GM19468 (cell line): ENCODE measurements around the gene B4GALT6.

Experiments used
- ATAC-seq: cut with Tn5 transposase; IDR thresholded peaks from one replicate; pipeline ENCODE4 v1.9.1; 2021; ENCODE audit warnings: mild to moderate bottlenecking, moderate library complexity, moderate number of reproducible peaks; ENCODE audit not compliant: unreplicated experiment; ENCODE audit errors: extremely low read depth

B4GALT6 gene

DNA sequence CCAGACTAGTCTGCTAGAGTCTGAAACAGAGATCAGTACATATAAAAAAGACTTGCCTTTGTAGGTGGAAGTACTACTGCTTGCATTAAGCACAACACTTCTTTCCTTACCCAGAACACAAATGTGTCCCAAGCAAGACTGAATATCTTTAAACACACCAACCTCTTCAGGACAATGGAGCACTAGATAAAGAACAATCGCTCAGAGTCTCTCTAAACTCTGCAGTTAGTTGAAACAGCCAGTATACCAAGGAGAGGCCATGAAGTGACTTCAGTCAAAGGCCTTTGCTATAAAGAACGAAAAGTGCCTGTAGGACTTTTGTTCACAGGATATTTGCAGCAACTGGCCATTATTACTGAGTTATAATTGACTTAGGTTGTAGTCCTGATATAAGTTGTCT lies 9.9 kb upstream of the B4GALT6 start:
- ATAC-seq: no peak

DNA sequence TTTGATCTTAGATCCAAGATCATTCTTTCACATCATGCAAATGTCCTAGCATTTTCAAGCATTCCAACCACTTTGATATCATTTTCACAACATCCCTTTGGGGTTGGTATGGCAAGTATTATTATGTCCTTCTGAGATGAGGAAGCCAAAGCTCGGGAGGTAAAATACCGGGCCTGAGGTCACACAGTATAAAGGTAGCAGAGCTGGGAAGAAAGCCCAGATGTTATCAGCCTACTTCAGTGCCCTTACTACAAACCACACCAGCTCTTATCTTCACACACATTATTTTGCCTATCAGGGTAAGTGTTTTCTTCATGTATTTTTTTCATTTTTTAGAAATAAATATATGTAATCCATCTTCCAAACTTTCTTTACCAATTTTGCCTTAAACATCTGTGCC lies 4.2 kb upstream of the B4GALT6 start:
- no peak for ATAC-seq

DNA sequence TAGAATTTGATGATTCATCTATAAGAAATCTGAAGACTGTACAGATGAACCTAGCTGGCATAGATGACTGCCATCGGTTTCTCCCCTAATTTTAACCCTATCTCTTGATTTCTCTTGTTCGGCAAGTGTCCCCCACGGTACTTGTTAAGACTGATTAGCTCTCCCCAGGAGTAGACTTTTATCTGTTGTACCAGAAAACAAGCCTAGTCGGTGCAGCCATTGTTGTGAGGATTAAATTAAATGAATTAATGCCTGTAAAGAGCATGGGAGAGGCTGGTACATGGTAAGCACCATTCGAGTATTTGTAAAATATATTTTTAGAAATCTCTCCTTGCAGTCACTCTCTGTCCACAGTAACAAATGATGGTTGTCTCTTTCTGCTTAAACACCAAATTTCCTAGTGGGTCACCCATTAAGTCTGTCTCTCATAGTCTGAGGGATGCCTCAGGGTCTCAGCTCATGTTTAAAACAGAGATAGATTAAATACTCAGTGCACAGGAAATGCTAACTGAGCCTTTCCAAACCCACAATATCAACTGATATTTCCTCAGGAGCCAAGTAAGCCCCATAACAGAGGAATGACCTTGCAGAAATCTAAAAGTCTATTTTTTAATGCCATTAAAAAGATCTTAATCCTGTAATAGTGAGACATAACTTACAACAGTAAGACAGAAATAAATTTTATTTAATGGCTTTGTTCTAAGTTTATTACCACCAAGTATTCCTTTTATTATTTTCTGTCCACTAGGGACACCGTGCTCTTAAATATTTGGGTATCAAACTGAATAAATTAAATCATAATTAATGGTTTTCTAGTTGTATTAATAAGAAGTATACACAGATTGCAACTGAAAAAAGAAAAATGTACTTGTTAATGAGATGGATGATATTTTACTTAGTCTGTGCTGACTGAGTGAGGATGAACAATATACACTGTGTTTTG lies 2.9 kb upstream of the B4GALT6 start:
- ATAC-seq: no peak

DNA sequence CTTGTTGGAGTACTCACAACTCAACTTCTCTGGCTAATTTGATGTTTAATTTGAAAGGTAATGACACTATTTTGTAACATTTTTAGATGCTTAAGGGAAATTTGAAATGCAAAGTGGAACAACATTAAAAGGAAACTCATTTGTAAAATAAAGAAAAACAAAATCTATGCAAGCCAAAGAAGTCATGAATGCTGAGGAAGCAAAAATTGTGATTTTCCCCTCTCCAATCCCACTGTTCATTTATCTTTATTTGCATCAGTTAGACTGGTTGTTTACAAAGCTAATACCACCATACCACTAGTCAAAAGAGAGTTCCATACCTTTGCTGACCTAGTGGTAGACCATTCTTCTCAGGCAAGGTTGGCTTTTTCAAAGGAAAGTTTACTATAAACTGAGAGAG lies 2.2 kb upstream of the B4GALT6 start:
- ATAC-seq: no peak

DNA sequence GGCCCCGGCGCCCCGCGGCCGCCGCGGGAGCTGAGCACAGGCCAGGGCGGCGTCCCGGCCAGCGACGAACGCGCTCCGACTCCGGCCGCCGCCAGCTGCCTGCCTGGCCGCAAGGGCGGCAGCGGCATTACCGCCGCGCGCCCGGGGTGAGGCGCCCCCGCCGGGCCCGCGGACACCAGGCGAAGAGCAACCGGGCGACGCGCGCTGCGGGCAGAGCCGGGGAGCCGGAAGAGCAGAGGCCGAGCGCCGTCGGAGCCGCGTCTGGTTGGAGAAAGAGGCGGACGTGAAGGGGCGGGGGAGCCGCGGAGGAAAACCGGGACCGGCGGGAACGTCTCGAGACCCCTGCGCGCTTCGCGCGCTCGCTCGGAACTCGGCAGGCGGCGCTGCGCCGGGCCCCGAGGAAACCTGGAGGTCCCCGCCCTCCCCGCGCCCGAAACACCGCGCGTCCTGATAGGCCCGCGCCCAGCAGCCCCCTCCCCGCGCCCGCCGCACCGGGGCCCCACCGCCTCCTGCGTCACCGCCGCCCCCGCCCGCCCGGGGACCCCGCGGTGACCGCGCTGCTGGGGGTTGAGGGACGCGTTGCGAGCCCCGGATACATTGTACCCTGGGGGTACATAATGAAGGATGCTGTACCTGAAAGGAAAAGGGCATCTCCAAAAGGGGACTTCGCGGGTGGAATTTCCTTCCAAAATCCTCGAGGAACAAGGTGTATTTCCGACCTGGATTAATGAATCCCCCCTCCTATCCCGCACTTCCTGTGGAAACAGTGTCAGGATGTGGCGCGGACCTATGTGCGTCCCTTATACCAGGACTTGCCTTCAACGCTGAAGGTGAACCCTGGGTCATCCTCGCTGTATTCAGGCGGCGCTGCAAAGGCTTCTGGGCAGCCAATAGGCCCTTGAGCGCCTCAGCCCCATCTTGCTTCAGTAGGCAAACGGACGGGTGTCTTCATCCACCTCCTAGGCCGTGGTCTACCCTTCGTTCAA lies 1.0 kb upstream of the B4GALT6 start:
- ATAC-seq: peak; percentile 69

DNA sequence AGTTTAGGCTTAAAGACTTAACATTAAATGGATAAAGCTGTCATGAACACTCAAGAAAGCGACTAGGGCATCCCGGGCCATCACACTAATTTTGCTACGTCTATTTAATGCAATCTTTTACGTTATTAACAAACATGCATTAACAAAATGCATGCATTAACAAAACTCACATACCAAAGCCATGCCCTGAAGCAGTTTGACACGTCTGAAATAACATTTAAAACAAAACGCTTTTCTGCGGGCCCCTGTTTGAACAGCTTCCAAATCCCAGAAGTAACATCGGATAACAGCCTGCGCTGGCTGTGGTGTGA lies 458 bp downstream of the B4GALT6 start:
- ATAC-seq: no peak

DNA sequence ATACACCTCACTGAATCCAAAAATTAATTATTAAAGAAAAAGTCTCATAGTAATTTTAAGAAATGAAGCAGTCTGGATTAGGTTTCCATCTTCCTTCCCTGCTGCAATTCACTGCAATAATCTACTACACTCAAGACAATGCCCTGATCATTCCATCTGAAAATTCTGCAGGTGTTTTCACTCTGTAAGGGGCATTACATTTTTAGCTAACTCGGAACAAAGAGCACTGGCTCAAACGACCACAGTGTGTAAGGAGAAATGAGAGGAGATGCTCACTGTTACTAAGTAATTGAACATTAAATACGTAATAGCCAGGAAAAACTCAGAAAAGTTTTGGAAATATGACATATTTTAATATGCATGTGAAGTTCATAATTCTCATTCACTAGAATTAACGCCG lies 1.3 kb downstream of the B4GALT6 start:
- ATAC-seq: no peak

DNA sequence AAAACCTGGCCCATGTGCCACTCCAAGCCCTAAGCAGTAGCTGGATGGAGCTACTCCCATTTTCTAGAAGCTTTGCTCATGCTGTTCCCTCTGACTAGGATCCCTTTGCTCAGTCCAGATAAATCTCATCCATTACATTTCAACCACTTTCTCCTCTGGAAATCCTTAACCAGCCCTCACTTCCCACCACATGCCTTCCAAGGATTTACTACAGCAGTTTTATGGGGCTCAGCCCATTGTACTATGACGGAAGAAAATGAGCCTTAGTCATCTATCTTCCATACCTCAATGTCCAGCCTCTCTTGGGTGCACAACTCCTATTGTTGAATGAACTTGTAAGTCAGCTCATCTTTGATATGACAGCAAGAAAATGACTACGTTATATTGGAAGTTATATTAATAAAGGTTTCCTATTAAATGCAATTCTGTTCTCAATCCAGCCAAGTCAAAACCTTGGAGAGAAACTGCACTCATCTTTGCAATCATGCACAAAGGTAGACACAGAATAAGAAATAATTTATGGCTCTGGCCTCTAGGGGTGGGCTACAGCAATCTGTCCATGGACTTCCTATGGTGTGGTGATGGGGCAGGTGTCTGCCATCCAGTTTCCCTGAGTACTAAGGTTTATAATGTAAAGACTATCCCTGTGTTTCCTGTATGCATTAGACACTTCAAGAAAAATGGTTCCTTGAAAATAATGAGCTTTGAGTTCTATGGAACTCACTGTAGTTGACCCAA lies 3.4 kb downstream of the B4GALT6 start:
- no peak for ATAC-seq

DNA sequence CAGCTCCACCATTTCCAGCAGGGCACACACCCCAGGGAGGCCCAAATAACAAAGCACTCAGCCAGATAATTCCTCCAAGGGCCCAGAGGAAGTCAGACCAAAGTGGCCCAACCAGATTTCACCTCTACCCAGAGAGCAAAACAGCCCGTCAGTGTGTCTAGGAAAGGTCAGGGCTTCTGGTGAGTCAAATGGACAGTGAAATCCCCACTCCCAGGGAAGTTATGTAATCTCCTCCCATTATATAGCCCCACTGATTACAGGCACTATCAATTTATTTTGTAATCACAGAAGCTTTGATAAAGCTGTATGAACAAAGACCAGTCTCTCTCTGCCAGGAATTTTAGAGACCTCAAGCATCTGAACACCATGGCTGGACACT lies 4.0 kb downstream of the B4GALT6 start:
- no peak for ATAC-seq

DNA sequence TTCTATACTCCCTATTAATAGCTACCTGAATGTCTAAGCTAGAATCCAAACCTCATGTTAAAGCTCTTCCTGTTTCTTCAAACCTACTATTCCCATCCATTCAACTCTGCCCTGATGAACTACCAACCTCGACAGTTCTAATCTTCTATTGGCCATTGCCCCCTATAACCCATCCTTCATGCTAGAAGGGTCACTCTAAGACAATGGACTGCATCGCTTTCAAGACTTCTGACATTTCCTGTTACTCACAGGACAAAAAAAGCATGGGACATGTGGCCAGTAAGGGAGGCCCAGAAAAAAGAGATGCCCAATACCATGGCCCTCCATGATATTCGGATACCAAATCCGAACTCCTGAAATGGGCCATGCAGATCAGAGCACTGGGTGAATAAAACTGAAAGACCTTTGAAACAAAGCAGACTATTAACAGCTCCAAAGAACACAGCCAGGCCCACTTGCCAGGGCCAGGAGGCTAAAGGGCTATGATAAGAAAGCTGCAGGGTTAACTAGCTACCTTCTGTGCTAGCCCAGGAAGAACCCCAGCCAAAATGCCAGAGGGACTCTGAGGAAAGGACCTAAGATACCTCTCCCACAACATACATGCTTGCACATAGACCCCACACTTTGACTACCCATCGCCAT lies 4.5 kb downstream of the B4GALT6 start:
- ATAC-seq: no peak

DNA sequence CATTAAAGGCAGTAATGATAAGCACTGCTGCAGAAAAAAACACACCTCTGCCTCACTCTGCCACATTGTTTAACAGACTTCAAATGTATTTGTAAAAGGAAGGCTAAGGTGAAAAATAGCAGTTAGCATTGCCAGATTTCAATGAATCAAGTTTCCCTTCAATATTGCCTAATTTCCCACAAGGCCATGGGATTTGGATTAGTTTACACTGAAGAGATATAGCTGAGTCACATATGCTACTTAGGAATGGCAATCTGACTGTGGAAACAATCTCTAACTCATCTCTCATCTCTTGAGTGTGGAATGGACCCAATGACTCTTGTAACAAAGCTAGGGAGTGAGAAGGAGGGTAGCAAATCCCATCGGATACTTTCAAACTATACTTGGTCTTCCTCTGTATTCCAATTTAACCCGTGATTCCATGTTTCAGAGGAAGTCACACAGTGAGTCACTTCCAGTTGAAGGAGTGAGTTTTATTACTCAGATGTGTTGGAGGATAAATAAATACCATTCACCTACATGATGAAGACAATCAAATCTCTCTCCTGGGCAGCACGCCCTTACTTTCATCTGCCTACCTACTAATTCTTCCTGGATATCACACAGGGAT lies 5.1 kb downstream of the B4GALT6 start:
- no peak for ATAC-seq

DNA sequence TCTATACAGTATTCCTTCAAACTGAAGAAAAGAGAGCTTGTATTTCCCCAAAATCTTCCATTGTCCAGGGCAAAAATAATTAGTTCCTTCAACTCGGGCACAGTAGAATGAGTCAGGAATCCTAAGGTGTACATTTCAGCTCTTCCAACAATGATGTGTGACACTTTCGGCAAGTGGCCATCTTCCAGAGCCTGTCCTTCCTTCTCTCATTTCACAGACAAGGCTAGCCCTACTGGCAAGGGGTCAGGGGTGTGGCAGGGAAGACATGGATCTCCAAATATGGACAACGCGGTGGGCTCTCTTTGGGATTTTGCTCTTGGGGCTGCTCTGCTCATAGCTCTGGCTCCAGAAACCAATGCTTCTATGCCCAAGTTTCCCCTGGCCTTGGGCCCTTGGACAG lies 6.0 kb downstream of the B4GALT6 start:
- no peak for ATAC-seq

DNA sequence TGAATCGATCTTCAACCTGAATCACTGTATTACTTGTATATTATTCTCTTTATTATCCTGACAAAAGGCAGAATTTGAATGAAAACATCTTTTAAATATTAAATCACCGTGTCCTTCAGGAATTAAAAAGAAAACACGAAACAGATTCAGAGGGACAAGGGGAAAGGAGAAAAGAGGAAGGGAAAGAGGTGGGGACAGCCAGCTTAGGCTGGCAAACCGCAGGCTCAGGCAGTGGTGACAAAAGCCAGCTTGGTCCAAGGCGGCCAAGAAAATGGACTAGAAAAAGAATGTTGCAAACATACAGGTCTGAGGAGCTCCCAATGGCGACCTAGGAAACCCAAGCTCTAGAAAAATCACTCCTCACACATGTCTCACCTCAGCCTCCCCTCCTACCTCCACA lies 6.8 kb downstream of the B4GALT6 start:
- ATAC-seq: no peak

DNA sequence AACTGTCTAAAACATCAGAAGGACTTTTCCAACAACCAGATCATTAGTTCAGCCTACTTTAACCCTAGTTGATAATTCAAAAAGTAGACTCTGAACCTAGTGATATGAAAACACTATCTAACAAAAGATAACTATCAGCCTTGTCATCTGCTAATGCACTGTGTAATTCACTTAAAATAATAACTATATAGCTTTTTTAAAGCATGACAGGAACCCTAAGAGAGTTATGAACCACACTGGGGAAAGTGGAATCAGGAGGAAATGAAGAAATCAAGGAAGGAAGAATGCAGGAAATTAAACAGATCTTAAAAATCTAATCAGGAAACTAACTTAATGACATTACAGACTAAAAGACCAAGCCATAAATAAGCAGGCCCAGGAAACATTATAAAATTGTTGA lies 9.0 kb downstream of the B4GALT6 start:
- no peak for ATAC-seq

DNA sequence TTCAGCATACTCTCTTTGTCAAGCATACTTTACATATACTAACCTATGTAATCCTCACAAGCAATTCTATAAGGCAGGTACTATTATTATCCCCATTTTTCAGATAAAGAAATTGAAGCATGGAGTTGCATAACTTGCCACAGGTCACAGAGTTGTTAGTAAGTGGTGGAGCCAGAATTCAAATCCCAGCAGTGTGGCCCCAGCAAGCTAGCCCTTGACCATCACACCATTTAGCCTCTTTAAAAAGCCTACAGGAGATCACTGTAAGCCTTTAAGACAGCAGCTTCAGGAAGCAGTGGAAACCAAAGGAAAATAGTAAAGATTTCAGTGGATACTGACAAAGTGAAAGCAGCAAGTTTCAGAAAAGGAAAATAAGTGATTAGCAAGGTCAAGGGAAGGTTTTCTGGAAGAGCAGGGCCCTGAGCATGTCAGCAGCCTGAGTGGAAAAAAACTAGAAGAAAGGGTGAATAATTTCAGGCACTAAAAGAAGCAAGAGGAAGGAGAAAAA lies 11.7 kb downstream of the B4GALT6 start:
- ATAC-seq: no peak

DNA sequence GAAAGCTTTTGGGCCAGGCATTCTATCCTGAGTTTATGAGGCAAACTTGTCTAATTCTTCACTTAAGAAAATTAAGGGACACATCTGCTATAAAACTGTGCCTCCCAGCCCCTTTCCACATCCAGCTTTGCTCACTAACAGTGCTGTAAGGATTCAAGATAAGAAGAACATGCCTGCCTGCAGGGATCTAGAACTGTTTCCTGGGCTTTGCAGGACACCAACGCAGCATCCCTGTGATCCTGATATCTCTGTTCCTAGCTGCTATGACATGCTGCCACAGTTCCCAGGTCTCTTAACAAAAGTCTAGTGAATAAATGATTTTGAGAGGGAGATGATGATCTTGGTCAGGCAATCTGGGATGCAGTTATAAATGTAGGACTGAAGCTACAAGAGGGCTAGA lies 12.4 kb downstream of the B4GALT6 start:
- ATAC-seq: no peak

DNA sequence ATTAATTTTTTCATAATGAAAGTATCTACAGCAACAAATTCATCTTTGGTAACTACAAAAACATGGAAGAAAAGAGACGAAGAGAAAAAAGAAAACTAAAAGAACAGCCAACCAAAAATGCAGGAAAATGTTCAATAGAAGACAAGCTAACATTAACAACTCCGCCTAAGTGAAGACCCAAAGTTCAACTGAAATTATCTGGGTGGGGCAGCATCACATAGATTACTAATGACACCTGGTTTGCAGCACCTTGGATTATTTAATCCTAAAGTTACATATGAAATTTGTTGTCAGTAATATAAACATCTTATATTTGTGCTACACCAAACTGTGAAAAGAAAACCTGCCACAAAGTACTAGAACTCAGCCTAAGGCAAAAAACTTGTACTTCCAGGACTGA lies 14.8 kb downstream of the B4GALT6 start:
- ATAC-seq: no peak

DNA sequence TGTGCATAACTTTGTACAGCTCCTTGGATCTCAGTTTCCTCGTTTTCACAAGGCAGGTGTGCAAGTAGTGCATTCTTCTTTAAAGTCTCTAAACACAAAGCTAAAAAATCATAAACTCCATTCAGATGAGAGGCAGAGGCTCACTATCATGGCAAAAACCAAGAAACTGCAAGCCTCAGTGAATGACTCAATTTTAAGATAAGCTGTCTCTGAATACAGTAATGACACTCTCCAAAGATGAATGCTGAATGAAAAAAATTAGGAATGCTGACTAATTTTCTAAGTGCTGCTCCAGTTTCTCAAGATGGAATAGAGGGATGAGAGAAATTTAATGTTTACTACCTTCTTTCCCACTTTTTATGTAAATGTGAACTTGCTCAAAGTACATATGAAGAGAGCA lies 17.2 kb downstream of the B4GALT6 start:
- ATAC-seq: no peak

DNA sequence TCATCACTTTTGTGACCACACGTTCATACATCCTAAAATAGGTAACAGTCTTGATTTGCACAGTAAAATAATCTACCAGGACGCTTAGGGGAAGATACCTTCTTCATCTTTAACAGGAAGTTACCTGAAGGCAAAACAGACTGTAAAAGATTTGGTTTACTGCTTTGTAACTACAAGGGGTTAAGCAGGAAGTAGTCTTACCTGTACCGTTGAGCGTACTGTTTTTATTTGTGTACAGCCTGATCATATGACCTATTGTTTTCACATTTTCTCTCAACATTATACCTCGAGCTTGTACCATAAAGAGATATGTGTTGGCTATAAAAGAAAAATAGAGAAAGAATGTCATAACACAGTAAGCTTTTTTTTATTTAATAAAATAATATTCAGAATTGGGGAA lies 18.3 kb downstream of the B4GALT6 start:
- no peak for ATAC-seq

DNA sequence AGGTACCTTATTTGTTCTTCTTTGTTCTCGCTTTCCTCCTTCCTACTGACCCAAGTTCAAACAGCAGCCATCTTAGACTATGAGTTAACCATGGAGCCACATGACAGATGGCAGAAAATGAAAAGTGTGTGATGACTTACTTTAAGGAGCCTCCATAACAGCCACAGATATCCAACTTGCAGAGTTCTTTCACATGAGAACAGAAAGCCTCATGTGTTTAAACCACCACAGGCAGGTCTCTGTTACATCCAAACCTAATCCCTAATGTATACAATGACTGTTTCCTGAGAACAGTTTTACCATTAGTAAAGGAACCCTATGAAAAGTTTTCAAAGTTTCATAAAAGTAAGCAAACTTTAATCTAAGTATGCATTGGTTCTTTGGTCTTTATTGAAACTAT lies 20.3 kb downstream of the B4GALT6 start:
- no peak for ATAC-seq
